ENCODE results near the gene TRAM2.

GRCh38 chr6:52553719-52554118 lies 23.1 kb downstream of the TRAM2 start:
- TF ChIP-seq ZNF274 (IDR thresholded peaks at IDR 0.05; ENCODE audit: low read depth, low read length), result no peak
- TF ChIP-seq CTCF (IDR thresholded peaks at IDR 0.05 in 2 of 3, conservative IDR thresholded peaks at IDR 0.05 in 1 of 3; ENCODE audit: borderline replicate concordance in 1 of 3, insufficient read depth in 1 of 3, low read depth in 2 of 3, low read length in 2 of 3), result no peak
- TF ChIP-seq POLR2AphosphoS5 (IDR thresholded peaks at IDR 0.05; ENCODE audit: low read depth, low read length), result no peak
- no peak for TF ChIP-seq ATF3 (IDR thresholded peaks at IDR 0.05)
- TF ChIP-seq JUND (IDR thresholded peaks at IDR 0.05), result no peak
- TF ChIP-seq SP1 (IDR thresholded peaks at IDR 0.05; ENCODE audit: low read depth), result no peak
- TF ChIP-seq, protein P1, sequence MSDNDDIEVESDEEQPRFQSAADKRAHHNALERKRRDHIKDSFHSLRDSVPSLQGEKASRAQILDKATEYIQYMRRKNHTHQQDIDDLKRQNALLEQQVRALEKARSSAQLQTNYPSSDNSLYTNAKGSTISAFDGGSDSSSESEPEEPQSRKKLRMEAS (IDR thresholded peaks at IDR 0.05), result no peak
- no peak for TF ChIP-seq EZH2 (IDR thresholded peaks at IDR 0.05)
- TF ChIP-seq ZFX (IDR thresholded peaks at IDR 0.05), result no peak
- no peak for TF ChIP-seq EZH2phosphoT487 (IDR thresholded peaks at IDR 0.05; ENCODE audit: borderline replicate concordance)
- no peak for TF ChIP-seq ELF1 (IDR thresholded peaks at IDR 0.05; ENCODE audit: borderline replicate concordance, low read depth)
- no peak for TF ChIP-seq CBX3 (IDR thresholded peaks at IDR 0.05; ENCODE audit: low read depth)
- TF ChIP-seq RAD21 (IDR thresholded peaks at IDR 0.05; ENCODE audit: low read depth), result no peak
